GM12873 (cell line): ENCODE data around the gene STK17A.

Experiments
- TF ChIP-seq, protein P1 (sequence below): IDR thresholded peaks from 2 replicates; pipeline ENCODE4 v1.5.1; 2012; ENCODE audit warnings: low read depth, mild to moderate bottlenecking, moderate library complexity, low read length, control low read depth; ENCODE audit not compliant: insufficient read depth; ENCODE audit errors: missing control alignments

Gene STK17A

DNA sequence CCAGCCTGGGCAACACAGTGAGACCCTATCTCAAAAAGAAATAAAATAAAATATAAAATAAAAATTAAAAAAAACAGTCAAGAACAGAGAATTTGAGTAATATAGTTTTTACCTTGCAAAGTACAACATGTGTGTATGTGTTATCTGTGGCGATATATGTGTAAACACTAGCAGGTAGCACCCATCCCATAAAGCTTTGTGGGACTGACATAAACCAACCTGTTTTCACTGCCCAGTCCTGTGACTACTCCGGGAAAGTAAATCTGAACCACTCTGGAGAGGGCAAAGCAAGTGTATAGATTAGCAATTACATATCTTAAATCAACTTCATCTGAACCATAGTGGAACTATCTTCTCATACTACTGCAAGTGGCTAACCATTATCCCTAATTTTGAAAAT is 74.1 kb downstream of the STK17A start:
- TF ChIP-seq, protein P1, sequence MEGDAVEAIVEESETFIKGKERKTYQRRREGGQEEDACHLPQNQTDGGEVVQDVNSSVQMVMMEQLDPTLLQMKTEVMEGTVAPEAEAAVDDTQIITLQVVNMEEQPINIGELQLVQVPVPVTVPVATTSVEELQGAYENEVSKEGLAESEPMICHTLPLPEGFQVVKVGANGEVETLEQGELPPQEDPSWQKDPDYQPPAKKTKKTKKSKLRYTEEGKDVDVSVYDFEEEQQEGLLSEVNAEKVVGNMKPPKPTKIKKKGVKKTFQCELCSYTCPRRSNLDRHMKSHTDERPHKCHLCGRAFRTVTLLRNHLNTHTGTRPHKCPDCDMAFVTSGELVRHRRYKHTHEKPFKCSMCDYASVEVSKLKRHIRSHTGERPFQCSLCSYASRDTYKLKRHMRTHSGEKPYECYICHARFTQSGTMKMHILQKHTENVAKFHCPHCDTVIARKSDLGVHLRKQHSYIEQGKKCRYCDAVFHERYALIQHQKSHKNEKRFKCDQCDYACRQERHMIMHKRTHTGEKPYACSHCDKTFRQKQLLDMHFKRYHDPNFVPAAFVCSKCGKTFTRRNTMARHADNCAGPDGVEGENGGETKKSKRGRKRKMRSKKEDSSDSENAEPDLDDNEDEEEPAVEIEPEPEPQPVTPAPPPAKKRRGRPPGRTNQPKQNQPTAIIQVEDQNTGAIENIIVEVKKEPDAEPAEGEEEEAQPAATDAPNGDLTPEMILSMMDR: no peak

DNA sequence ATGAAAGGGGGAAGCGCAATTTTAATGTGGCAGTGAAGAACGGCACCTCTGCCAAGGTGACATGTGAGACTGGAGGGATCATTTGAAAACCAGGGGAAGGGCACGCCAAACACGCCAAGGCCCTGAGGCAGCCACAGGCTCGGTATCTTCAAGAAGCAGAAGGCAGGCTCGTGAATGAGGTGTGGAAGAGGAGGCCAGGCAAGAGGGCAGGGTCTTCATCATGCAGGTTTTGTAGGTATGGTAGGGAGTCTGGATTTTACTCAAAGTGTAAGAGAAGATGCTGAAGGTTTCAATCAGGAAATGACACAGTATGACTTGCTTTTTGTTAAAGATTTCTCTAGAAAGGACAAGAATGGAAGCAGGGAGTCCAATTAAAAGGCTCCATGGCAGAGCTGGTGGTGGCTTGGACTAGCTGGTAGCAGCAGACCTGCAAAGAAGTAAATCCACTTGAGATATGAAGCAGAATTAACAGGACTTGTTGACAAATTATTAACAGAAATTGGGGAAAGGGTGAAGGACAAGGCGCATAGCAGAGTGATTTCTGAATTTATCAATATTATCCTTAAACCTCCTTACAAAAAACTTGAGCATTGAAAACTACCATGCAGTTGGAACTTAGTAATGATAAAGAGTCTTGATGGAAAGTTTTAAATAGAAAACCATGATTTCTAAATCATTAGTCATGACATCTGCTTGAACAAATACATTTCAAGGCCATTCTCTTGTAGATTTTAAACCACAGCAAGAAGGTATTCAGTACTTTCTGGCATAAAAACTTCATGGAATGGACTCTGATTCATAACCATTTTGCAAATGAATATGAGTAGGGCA is 76.0 kb downstream of the STK17A start:
- TF ChIP-seq, protein P1: no peak

DNA sequence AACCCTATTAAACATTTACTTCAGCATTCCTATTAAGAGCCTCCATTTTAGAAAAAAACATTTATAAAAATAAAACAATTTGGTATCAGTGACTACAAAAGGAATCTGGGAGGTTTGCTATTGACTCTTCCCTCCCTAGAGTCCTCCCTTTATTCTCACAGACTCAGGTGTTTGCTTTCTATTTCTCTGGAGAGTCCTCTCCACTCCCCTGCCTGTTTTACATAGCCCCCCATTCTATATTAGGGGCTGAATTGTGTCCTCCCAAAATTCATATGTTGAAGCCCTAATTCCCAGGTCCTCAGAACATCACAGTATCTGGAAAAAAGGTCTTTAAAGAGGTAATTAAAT is 76.6 kb downstream of the STK17A start:
- TF ChIP-seq, protein P1: no peak

DNA sequence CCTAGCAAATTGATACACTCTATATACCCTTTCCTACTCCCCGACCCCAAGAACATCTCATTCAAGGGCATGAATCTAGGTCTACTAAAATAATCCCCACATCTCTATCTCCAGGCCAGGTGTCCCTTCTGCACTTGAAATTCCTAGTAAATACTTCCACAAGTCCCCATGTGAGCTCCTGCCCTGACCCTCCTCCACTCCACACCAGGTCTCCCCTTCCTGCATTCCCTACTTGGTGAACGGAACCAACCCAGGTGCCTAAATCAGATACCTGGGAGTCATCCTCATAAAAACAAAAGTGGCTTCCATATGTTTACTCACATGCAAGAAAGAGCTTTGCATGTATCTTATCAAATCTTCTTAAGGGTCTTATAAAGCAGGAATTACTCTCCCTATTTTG is 77.2 kb downstream of the STK17A start:
- TF ChIP-seq, protein P1: no peak

DNA sequence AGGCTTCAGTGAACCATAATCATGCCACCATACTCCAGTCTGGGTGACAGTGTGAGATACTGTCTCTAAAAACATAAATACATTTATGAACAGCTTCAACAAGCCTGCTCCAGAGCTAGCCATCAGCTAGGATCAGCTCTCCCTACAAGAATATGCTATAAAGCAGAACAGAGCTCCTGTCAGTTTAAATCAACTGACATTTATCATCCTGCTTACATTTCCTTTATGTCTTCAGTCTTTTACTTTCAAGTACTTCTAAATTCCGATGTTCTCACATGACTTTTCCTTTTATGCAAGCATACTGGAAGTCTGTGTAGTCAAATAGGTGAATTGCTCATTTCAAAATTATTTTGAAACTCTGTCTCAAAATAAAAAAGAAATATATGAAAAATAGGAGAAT is 81.8 kb downstream of the STK17A start:
- TF ChIP-seq, protein P1: no peak

DNA sequence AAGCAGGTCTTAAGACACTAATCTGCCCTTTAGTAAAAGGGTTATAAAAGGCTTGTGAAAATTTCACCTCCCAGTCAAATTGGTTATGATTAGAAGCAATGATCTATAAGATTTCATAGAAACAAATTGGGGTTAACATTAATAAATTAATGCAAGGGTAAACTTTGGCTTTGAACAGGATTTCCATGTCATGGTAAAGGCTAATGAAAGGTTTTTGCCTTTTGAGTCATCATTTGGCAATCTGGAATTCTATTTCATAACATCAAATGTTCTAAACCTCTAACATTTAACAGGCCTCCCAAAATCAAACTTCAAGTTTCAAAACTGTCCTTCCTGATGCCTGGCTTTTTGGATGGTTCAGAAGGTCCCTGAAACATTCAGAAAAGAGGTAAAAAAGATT is 84.0 kb downstream of the STK17A start:
- TF ChIP-seq, protein P1: no peak

DNA sequence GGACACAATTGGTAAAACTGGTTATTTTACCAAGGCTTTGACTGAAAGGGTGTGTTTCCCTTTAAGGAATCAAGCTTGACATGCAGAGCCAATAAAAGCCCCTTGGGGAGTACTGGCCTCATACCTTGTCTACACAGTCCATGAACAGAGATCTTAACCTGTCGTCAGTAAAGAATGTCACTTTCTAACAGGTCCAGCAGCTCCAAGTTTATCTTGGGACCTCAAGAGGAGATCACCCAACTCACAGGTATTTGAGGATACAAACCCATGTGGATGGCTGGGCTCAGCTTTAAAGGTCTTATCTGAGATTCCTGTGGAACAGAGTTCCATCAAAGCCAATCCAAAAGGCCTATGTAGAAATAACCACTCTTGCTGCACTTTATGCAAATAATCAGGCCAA is 85.1 kb downstream of the STK17A start:
- TF ChIP-seq, protein P1: no peak
